GM20431 (cell line): ENCODE results near the gene HP.
"Not testable (repeated sequence)": the region's sequence is repeated elsewhere in the genome, so short reads cannot be mapped to it uniquely, and the experiment has no call there.

Experiments used
- in situ Hi-C: fragments of 300-500 bp; cut with MseI, MboI; formaldehyde crosslinking; loops from one replicate; pipeline ENCODE4 v1.15.0; 2020; ENCODE audit warnings: low sequenced_read_pairs; ENCODE audit not compliant: unreplicated experiment

Gene HP

DNA sequence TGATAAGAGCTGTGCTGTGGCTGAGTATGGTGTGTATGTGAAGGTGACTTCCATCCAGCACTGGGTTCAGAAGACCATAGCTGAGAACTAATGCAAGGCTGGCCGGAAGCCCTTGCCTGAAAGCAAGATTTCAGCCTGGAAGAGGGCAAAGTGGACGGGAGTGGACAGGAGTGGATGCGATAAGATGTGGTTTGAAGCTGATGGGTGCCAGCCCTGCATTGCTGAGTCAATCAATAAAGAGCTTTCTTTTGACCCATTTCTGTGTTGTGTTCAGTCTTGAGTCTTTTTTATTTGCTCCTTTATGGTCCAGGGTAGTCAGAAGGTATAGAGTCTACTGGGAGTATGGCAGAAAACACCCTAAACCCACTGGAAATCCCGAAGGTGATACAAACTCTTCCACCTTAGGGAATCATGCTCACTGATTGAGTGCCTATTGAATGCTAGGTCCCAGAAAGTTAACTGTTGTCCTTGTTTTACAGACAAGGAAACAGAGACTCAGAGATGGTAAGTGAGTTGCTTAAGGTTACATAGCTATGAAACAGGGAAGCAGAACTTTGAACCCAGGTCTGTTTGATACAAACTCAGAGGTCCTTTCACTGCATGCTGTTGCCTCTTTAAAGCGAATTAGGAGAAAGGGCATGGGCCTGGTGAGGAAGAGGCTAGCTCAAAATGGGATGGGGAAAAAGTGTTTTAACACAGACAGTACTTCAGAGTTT lies 22.8 kb downstream of the HP start:
- in situ Hi-C loops, result not testable (repeated sequence)

DNA sequence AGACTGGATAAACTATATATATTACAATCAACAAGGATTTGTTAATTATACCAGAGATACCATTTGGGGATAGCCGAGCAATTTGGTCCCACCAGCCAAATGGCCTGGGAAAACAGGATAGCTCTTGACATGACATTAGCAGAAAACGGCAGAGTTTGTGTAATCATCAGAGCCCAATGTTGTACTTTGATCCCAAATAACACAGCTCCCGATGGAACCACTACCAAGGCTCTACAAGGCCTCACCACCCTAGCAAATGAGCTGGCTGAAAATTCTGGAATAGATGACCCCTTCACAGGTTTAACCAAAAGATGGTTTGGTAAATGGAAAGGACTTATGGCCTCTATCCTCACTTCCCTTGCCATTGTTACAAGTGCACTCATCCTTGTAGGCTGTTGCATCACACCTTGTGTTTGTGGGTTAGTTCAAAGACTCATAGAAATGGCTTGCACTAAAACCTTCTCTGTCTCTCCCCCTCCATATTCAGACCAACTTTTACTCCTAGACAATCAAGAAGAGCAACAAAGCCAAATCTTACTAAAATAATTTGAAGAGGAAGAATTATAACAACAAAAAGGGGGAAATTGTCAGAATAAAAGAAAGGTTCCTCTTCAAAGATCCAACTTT lies 29.6 kb downstream of the HP start:
- in situ Hi-C loops, result no loop called here

DNA sequence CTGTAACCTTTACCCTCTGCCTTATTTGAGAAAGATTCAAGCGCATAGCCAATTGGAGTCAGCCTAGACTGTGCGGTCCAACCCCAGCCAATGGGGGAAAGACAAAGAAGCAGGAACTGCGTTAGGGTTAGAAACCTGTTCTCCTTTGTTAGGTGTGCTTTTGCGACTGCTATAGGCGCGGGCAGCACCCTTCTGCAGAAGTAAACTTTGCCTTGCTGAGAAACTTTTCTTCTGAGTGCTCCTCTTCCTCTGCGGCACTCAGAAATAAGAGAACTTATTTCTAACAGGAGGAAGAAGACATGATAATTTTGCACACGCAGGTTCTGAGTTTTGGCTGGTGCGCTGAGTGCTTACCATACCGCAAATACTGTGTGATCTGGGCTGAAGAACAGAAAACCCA lies 30.1 kb downstream of the HP start:
- in situ Hi-C loops, result no loop called here

DNA sequence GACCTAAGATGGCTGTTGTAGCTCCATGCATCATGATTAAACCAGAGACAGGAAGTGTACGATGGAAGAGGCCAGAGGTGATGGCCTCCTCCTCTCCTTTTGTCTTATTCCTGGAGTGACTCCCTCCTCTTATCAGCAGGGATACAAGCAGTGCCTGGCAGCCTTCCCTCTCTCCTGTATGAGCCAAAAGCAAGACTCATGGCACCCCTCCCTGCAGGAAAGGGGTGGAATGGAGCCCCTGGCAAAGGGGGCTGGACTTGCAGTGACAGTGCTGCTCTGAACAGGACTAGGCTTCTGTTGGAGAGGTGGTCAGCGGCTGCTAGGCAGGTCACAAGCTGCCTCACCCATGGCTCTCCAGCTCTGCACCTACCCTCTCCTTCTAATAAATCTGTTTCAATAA lies 30.7 kb downstream of the HP start:
- in situ Hi-C loops, result no loop called here

DNA sequence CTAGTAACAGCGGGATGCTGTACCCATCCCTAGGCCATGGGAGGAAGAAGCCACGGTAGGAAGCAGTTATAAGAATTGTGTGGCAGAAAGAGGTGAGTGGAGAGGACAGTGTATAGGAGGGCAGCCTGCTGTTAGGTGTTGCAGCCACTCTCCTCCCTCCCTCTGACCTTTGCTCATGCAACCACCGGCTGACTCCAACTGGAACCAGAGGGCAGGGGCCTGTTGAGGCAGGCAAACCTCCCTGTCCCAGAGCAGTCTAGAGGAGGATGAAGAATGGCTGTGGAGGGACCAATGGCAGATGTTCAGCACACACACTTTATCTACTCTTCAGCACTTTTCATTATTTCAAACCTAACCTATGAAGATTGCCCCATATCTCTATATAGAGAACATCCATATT lies 36.9 kb downstream of the HP start:
- in situ Hi-C loops, result no loop called here

DNA sequence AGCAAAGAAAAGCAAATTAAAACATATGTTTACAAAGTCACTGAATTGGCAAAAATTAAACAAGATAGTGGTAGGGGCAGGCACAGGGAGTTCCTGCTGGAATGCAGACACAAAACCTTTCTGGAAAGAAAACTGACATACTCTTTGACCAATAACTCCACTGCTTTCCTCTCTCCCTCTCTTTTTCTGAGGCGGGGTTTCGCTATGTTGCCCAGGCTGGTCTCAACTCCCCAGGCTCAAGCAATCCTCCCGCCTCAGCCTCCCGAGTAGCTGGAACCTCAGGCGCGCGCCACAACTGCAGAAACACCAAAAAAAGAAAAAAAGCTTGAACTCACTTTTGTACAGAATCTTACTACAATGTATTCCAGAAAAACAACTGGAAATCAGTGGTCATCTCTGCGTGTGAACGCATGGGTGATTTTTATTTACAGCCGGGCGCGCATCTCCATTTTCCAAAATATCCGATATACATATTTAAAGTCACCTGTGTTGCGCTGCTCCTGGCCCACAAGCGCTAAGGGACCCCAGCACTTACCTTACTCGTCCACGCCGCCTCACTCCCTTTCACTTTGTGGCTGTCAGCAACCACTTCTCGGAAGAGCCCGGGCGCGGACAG lies 38.6 kb downstream of the HP start:
- in situ Hi-C loops, result no loop called here

DNA sequence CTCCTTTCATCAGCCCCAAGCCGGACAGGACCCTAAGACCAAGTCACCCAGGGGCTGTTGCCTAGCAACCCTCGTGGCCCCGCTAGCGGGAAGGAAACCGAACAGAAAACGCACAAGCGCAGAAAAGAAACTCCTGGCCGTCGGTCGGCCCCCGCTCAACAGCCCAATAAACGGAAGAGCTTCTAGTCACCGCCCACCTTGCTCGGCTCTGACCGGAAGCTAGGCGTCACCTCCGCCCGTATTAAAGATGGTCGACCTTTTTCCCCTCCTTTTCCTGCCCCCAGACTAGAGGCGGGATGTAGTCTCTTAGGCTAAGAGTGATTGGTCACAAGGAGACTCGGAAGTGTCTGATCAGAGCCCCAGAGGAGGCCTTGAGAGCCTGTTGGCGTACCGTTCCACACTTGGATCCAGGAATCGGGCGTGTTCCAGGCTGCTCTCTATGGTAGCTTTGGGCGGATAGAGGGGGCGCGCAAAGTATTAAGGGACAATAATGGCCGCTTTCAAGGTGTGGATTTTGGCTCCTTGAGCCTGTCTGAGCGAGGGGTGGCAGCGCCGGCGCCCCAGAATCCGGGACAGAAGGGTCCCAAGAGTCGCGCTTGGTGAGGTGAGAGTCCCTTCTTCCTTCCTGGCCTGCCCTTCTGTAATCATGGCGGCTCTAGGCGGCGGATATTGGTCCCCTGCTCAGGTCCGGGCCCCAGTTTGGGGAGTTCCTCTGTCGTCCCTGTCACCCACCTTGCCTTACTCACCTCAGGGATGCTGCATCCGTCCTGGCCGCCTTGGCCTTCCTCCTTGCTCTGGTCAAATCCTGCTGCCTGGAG lies 39.4 kb downstream of the HP start, which contains the start of the genes DHX38 and TXNL4B:
Gene DHX38, plus strand, starts transcription at position 400 of the 818 bp plus-strand sequence. CDS start 2,311 bp downstream, outside the sequence.
Gene TXNL4B, minus strand, starts transcription at position 173 of the 818 bp plus-strand sequence. CDS start 2,871 bp downstream, outside the sequence.
- in situ Hi-C loops, result no loop called here

DNA sequence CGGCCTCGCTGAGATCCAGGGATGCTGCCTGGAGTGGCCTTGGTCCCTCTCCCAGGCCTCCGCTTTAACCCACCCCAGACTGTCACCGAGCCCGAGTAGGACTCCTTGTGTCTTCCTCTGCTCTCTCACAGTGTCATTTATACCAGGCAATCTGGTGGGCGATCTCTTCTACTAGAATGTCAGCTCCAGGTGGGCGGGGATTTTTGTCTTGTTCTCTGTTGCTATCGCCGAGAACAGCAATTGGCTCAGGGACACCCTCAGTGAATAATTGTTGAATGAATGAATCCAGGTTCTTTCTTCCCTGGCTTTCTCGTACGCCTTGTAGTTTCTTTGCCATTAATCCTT lies 39.9 kb downstream of the HP start:
- in situ Hi-C loops, result no loop called here

DNA sequence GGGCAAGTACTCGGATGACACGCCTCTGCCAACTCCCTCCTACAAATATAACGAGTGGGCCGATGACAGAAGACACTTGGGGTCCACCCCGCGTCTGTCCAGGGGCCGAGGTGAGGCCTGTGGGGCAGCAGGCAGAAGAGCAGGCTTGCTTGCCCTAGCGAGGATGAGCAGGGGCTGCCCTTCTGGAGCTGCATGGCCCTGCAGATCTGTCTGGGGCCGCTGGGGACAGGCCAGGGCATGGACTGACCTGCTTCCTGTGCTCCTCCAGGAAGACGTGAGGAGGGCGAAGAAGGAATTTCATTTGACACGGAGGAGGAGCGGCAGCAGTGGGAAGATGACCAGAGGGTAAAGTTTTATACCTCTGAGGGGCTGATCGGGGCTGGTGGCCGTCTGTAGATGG lies 44.6 kb downstream of the HP start:
- in situ Hi-C loops, result no loop called here

DNA sequence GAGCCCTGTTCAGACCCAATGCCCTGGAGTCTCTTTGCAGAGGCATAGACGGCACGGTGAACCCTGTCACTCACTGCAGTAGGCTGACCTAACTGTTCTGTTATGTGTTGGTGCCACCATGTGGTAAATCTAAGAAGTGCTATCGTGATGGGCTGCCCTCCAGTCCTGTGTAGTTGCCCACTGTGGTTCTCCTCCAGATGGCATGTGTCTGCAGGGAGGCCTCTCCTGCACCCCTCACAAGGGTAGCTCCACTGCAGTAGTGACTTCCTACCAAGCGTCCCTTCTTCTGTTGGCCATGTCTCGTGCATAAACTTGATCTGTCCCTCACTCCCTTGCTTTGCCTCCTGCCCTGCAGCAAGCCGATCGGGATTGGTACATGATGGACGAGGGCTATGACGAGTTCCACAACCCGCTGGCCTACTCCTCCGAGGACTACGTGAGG lies 45.1 kb downstream of the HP start:
- in situ Hi-C loops, result no loop called here

DNA sequence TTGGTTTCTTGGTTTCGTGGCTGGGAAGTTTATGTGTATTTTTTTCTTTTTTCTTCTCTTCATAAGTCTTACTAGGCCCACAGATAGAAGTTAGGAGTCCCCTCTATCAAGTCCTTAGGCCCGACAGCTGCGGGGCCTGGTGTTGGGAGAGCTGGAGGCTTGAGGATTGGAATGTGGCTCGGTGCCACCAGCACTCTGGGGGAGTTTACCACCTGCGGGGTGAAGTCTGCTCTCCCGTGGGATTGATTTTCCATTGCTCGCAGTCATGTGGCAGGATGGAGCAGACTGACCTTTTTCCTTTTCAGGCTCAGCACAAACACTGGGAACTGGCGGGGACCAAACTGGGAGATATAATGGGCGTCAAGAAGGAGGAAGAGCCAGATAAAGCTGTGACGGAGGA lies 46.9 kb downstream of the HP start:
- in situ Hi-C loops, result no loop called here

DNA sequence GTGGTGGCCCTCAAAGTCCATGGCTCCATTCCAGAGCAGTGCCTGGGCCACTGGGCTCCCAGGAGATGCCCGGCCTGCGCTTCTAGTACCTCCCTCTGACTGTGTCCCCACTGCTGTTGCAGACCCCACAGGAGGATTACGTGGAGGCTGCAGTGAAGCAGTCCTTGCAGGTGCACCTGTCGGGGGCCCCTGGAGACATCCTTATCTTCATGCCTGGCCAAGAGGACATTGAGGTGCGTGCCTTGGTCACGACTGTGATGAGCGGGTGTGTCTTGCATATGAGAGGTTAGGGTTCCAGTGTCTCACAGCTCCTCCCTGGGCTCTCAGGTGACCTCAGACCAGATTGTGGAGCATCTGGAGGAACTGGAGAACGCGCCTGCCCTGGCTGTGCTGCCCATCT lies 50.6 kb downstream of the HP start:
- in situ Hi-C loops, result no loop called here

DNA sequence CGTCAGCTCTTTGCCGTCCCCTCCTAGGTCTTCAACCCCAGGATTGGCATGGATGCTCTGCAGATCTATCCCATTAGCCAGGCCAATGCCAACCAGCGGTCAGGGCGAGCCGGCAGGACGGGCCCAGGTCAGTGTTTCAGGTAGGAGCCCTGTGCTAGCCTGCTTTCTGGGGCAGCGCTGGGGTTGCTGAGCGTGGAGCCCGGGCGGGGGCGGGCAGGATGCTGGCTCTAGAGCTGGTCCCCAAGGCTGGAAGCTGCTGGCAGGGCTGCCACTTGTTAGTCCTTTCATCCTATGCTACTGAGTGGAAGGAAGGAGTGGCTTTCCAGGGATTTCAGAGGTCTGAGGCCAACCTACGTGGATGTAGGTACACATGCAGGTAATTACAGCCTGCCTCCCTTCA lies 51.7 kb downstream of the HP start:
- in situ Hi-C loops, result no loop called here

DNA sequence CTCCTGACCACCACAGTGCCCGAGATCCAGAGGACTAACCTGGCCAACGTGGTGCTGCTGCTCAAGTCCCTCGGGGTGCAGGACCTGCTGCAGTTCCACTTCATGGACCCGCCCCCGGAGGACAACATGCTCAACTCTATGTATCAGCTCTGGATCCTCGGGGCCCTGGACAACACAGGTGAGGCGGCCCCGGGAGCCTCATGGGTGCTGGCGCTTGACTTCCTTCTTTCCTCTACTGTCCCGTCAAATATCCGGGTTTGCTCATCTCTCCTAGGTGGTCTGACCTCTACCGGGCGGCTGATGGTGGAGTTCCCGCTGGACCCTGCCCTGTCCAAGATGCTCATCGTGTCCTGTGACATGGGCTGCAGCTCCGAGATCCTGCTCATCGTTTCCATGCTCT lies 53.1 kb downstream of the HP start:
- in situ Hi-C loops, result no loop called here

DNA sequence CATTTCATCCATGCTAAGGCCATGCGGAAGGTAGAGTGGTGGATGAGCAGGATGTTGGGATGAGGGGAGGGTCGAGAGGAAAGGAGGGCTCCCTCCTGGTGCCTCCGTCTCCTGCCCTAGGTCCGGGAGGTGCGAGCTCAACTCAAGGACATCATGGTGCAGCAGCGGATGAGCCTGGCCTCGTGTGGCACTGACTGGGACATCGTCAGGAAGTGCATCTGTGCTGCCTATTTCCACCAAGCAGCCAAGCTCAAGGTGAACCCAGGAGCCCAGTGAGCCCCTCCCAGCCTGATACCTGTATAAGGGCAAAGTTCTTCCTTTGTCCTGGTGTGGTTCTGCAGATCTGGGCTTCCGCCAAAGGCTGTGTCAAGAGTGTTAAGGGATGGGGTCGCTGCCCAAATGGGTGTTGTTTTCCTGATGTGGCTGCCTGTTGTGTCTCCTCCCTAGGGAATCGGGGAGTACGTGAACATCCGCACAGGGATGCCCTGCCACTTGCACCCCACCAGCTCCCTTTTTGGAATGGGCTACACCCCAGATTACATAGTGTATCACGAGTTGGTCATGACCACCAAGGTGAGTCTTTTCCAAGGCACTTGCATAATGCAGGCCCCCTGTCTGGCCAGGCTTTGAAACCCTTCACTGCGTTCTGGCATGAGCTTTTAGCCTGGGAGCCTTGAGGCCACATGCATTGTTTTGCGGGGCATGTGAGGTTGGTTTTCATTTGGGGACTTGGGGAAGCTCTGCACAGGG lies 54.2 kb downstream of the HP start:
- in situ Hi-C loops, result no loop called here

DNA sequence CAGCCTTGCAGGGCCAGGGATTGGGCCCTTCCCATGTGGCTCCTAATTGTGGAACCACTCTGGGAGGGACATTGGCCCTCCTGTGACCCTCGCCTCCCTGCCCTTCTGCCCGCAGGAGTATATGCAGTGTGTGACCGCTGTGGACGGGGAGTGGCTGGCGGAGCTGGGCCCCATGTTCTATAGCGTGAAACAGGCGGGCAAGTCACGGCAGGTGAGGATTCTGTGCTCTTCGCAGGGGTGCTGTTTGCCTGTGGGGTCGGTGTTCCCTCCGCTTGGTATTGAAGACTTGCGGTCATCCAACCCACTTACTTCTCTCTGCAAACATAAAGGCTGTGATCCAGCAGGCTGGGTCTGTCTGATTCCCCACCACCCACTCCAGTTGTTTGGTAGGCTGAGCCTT lies 55.0 kb downstream of the HP start:
- in situ Hi-C loops, result no loop called here

DNA sequence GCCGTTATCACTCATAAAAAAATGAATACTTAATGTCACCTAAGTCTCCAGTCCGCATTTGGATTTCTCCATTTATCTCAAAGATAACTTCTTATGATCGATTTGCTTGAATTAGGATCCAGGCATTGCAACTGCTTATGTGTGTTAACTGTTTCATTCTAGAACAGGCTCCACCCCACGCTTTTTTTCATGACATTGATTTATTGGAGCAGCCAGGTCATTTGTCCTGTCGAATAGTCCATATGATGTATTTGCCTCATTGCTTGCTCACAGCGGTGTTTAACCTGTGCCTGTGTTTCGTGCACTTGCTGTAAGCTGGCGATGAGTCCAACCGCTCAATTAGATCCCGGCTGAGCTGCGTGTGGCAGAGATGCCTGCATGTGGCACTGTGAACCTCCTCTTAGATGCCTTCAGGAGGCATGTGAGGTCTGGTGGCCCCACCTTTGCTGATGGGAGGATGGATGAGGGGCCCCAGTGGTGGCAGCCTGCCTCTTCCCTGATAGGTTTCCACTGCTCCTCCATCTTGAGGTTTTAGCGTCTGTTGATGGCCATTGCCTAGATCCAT lies 55.7 kb downstream of the HP start:
- in situ Hi-C loops, result no loop called here
